DOHH2 (cell line): ENCODE data around the gene FXYD1.

Experiments
- H3F3A ChIP-seq: fragments of 200-600 bp; sonication (generic), shearing (Covaris generic); 2 replicates; pipeline ENCODE4 v1.6.0; 2016; ENCODE audit warnings: antibody characterized with exemption, mild to moderate bottlenecking; ENCODE audit not compliant: control insufficient read depth, insufficient read depth
- H3K27ac ChIP-seq: fragments of 200-600 bp; sonication (generic); 2 replicates; pipeline ENCODE4 v1.5.1; 2014; ENCODE audit warnings: low read depth, mild to moderate bottlenecking, low read length, moderate library complexity
- H3K27me3 ChIP-seq: fragments of 200-600 bp; sonication (generic); 2 replicates; pipeline ENCODE4 v1.6.1; 2014; ENCODE audit warnings: mild to moderate bottlenecking, low read length, mixed read lengths; ENCODE audit not compliant: control insufficient read depth
- H3K36me3 ChIP-seq: fragments of 200-600 bp; sonication (generic); 2 replicates; pipeline ENCODE4 v1.6.1; 2014; ENCODE audit warnings: mild to moderate bottlenecking, low read length, moderate library complexity, mixed read lengths; ENCODE audit not compliant: control insufficient read depth
- H3K4me1 ChIP-seq: fragments of 200-600 bp; sonication (generic); 2 replicates; pipeline ENCODE4 v1.6.1; 2014; ENCODE audit warnings: mild to moderate bottlenecking, low read length, mixed read lengths; ENCODE audit not compliant: control insufficient read depth
- H3K4me2 ChIP-seq: fragments of 200-600 bp; sonication (generic); 2 replicates; pipeline ENCODE4 v1.6.0; 2014; ENCODE audit warnings: mild to moderate bottlenecking, low read length, moderate library complexity
- H3K4me3 ChIP-seq: fragments of 200-600 bp; sonication (generic); 2 replicates; pipeline ENCODE4 v1.5.1; 2014; ENCODE audit warnings: mild to moderate bottlenecking, low read length, mixed read lengths
- H3K79me2 ChIP-seq: fragments of 200-600 bp; sonication (generic); 2 replicates; pipeline ENCODE4 v1.6.1; 2014; ENCODE audit warnings: mild to moderate bottlenecking, low read length, mixed read lengths; ENCODE audit not compliant: control insufficient read depth
- H3K9me2 ChIP-seq: fragments of 200-600 bp; sonication (generic); replicated peaks from 2 replicates; pipeline ENCODE4 v1.6.1; 2014; ENCODE audit warnings: mild to moderate bottlenecking, low read length, mixed read lengths; ENCODE audit not compliant: control insufficient read depth
- H3K9me3 ChIP-seq: fragments of 200-600 bp; sonication (generic); 2 replicates; pipeline ENCODE4 v1.6.1; 2014; ENCODE audit warnings: antibody characterized with exemption, low read length, mixed read lengths; ENCODE audit not compliant: control insufficient read depth, insufficient read depth
- H4K20me1 ChIP-seq: fragments of 200-600 bp; sonication (generic); 2 replicates; pipeline ENCODE4 v1.6.0; 2014; ENCODE audit warnings: low read depth, mild to moderate bottlenecking, antibody characterized with exemption, low read length, moderate library complexity; ENCODE audit not compliant: control insufficient read depth, insufficient read depth
- CTCF ChIP-seq: fragments of 200-600 bp; sonication (generic); IDR thresholded peaks from one replicate; pipeline ENCODE4 v1.5.1; 2014; ENCODE audit warnings: antibody characterized with exemption, mild to moderate bottlenecking, low read depth, low read length; ENCODE audit not compliant: poor library complexity, severe bottlenecking
- EZH2phosphoT487 ChIP-seq: fragments of 200-600 bp; sonication (generic); IDR thresholded peaks from 2 replicates; pipeline ENCODE4 v1.6.1; 2017; ENCODE audit warnings: borderline replicate concordance, mild to moderate bottlenecking, antibody characterized with exemption, low read length, moderate library complexity, mixed read lengths

Gene FXYD1

GRCh38 chr19:35174226-35174625 is 35.6 kb downstream of the FXYD1 start:
- no peak for TF ChIP-seq EZH2phosphoT487
- TF ChIP-seq CTCF: no peak
- Histone ChIP-seq H3K27me3 (no peaks in the 10 kb centered on the region), H3K9me3 (peaks cover 9% of the 10 kb centered on the region), H3K9me2 (no peaks in the 10 kb centered on the region), H4K20me1 (no peaks in the 10 kb centered on the region), H3K27ac (no peak overlapping the region), H3F3A (no peaks in the 10 kb centered on the region; the same call in 1 of the 2 replicates), H3K4me1 (peaks cover 12% of the 10 kb centered on the region), H3K79me2 (no peaks in the 10 kb centered on the region), H3K4me2 (no peak overlapping the region), H3K36me3 (peaks cover 7% of the 10 kb centered on the region; the same call in 1 of the 2 replicates), H3K4me3 (no peak overlapping the region)

- Histone ChIP-seq H3F3A (no peaks in the 10 kb centered on the region; the same call in 1 of the 2 replicates), H3K4me1 (peaks cover 12% of the 10 kb centered on the region), H3K36me3 (no peaks in the 10 kb centered on the region), H3K79me2 (no peaks in the 10 kb centered on the region), H3K4me2 (no peak overlapping the region), H4K20me1 (no peaks in the 10 kb centered on the region), H3K27me3 (no peaks in the 10 kb centered on the region), H3K9me3 (peaks cover 9% of the 10 kb centered on the region), H3K9me2 (no peaks in the 10 kb centered on the region), H3K27ac (no peak overlapping the region), H3K4me3 (no peak overlapping the region)
- TF ChIP-seq CTCF (no peak), EZH2phosphoT487 (no peak)
These were observed 37.6 kb downstream of the FXYD1 start for GRCh38 chr19:35176181-35176570.

GRCh38 chr19:35177377-35178274 is 39.0 kb downstream of the FXYD1 start:
- Histone ChIP-seq H3K4me3 (no peak overlapping the region), H3K4me1 (no peaks in the 10 kb centered on the region), H3K27me3 (peaks cover under 1% of the 10 kb centered on the region; the same call in 1 of the 2 replicates), H3K9me2 (no peaks in the 10 kb centered on the region), H3F3A (no peaks in the 10 kb centered on the region), H3K27ac (no peak overlapping the region), H3K4me2 (no peak overlapping the region), H3K36me3 (no peaks in the 10 kb centered on the region), H3K9me3 (peaks cover 9% of the 10 kb centered on the region), H3K79me2 (no peaks in the 10 kb centered on the region), H4K20me1 (no peaks in the 10 kb centered on the region)
- TF ChIP-seq CTCF: no peak
- TF ChIP-seq EZH2phosphoT487: no peak
